Pancreas (tissue), 10 donors: ENCODE measurements around the gene SLC9A8. TPM values are rescaled to one million over a fixed set of nuclear protein-coding genes. Genes with fewer than 3 reads are reported as not detected.

ENCODE experiments used
- ATAC-seq, 4 donors: fragments of 200-7000 bp; cut with Tn5 transposase; one replicate each; pipeline versions ENCODE4 v1.8.0 to v1.9.1; 2020; ENCODE audit warnings: mild to moderate bottlenecking in 4 of 4, moderate library complexity in 4 of 4
- DNase-seq, 6 donors: peaks; one replicate each; pipeline ENCODE4 v3.0.0-alpha.2; 2020
- FAIRE-seq: peaks from 2 replicates; lab custom pipeline; 2012; peaks lifted over from hg19 to GRCh38; lab: Jason Lieb, UNC
- H3K27ac ChIP-seq, 4 donors: fragments of 200-600 bp; sonication (generic); 1 replicate in 3 of 4; 2 replicates in 1 of 4; pipeline versions ENCODE4 v1.5.0 to v1.8.0; 2020
- H3K27me3 ChIP-seq, 4 donors: fragments of 200-600 bp; one replicate each; pipeline ENCODE4 v1.8.0; 2021
- H3K36me3 ChIP-seq, 3 donors: fragments of 200-600 bp; sonication (generic) in 1 of 3; one replicate each; pipeline versions ENCODE4 v1.5.0 to v1.8.0; 2020 to 2021
- H3K4me1 ChIP-seq, 3 donors: fragments of 200-600 bp; one replicate each; pipeline ENCODE4 v1.8.0; 2021
- H3K4me3 ChIP-seq, 4 donors: fragments of 200-600 bp; sonication (generic) in 2 of 4; one replicate each; pipeline versions ENCODE4 v1.5.0 to v1.8.0; 2020 to 2021
- H3K9me3 ChIP-seq, 4 donors: fragments of 200-600 bp; one replicate each; pipeline ENCODE4 v1.8.0; 2021
- WGBS, 2 donors: extraction: QIAGEN DNeasy Blood & Tissue Kit; methylation state at CpG; one replicate each; pipeline ENCODE4 v1.1.7; 2013; 5-methylcytosine and 5-hydroxymethylcytosine counted together
- intact Hi-C, 3 donors: fragments of 100-400 bp; cut with DNase I; formaldehyde crosslinking; loops; one replicate each; pipeline versions ENCODE4 v1.11.1 to v1.14.2; 2022
- polyA plus RNA-seq, 2 donors: library from polyadenylated mRNA; stranded (reverse); fragments of 200-250 nt; gene quantifications; one replicate each; pipeline ENCODE4 v1.2.3, GENCODE V29; 2013
- total RNA-seq, 6 donors: library from RNA; stranded (reverse); fragmentation: NEBNext Ultra II Directional in 4 of 6; extraction: Animal tissue kit (Norgen Biotek cat#: 25700) in 4 of 6; gene quantifications; one replicate each; pipeline versions ENCODE4 v1.2.1 to v1.2.4, GENCODE V29; 2021 to 2023
- TF ChIP-seq, protein P1 (sequence below), 4 donors: fragments of 200-600 bp; sonication (generic) in 3 of 4; IDR thresholded peaks; one replicate each; pipeline versions ENCODE4 v1.5.0 to v1.8.0; 2021; ENCODE audit warnings: antibody characterized with exemption in 4 of 4
- donor health status: healthy with polysubstance abuse.
- donor health status: DM: no; HTN: no; CAD: no; lungs with moderate emphysema.
- donor health status: DM: no; HTN: no; CAD: no.
- donor health status: control.
- donor health status: control.
- donor health status: Bipolar disorder and iron deficiency.
- donor health status: DM: yes; HTN: yes; CAD: no.
- donor health status: DM: no; HTN: no; CAD: no.
- donor health status: DM: no; HTN: no; CAD: no.
- donor health status: DM: yes; HTN: yes; CAD: no.

SLC9A8 gene
- total and polyA plus RNA-seq, 8 donors, result 4.8 to 9.9 (median 6.8) TPM

DNA sequence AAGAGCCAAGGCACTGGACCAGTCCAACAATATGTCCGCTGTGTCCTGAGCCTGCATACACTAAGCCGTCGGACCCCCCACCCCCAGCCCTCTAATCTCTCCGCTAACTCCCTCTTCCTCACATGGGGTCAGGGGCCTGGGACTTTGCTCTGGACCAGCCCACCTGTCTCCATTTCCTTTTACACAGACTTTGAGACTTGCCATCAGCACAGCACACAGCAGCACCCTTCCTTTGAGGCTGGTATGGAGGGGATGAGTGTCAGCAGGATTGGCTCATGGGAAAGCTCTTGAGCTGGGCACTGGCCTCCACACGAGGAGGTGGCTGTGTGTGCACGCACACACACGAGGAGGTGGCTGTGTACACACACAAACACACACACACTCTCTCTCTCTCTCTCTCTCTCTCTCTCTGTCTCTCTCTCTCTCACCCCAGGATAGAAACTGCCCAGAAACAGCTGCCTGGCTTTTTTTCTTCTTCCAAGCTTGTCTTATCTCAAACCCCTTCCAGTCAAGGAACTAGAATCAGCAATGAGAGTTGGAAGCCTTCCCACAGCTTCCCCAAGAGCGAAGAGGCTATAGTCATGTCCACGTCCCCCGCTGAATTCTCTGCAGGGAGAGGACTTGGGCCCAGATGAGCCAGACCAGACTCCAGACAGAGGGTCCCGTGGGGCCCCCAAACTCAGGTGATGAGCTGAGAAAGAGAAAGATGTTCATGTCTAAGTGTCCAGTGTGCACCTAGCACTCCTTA, 18.6 kb downstream of the SLC9A8 start:
- no peak for ATAC-seq
- H3K27ac ChIP-seq, result no peak overlapping the region

DNA sequence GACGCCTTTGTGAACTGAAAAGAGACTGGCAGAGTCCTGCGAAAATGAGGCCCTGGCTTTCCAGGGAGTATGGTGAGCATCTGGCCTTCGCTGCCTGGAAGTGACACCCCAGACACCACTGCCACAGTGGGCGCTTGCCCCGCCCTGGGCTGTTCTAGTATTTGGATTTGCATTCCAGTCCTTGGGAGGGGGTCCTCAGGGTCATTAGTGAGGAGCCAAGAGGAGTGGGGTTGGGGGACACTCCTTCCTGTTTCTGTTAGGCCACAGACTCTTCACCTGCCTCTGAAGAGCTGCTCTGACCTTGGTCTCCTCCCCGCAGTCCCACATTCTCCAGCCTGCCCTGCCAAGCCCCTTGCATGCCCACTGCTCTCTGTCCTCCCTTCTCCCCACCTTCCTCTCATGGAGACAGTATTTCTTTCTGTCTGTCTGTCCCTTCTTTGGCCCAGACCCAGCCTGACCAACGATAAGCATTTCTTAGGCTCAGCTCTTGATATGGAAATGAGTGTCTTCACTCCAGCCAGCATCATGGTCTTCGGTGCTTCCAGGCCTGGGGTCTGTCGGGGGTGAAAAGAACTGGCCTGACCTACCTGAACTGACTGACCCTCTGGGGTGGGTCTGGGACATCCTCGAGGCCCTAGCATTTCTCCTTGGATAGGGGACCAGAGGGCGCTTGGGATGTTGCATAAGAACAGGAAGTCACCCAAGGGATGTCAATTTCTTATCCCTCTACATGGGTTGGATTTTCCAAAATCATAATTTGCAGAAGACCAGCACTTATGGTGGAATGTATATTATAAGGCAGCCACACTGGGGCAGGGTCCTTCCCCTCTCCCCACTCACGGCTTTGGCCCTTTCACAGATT, 19.4 kb downstream of the SLC9A8 start:
- WGBS, 2 donors, result 86 to 89% methylated on average over 12 of the region's 12 CpGs
- Histone ChIP-seq H3K27ac (no peak overlapping the region), H3K4me1 (no peaks in the 10 kb centered on the region), H3K9me3 (no peaks in the 10 kb centered on the region), H3K36me3 (peaks cover 0 to 10% (median 0%) of the 10 kb centered on the region in 3 donors), H3K27me3 (no peaks in the 10 kb centered on the region), H3K4me3 (no peak overlapping the region)
- no peak for FAIRE-seq
- intact Hi-C loops, result no loop called here
- no peak for ATAC-seq
- TF ChIP-seq, protein P1, sequence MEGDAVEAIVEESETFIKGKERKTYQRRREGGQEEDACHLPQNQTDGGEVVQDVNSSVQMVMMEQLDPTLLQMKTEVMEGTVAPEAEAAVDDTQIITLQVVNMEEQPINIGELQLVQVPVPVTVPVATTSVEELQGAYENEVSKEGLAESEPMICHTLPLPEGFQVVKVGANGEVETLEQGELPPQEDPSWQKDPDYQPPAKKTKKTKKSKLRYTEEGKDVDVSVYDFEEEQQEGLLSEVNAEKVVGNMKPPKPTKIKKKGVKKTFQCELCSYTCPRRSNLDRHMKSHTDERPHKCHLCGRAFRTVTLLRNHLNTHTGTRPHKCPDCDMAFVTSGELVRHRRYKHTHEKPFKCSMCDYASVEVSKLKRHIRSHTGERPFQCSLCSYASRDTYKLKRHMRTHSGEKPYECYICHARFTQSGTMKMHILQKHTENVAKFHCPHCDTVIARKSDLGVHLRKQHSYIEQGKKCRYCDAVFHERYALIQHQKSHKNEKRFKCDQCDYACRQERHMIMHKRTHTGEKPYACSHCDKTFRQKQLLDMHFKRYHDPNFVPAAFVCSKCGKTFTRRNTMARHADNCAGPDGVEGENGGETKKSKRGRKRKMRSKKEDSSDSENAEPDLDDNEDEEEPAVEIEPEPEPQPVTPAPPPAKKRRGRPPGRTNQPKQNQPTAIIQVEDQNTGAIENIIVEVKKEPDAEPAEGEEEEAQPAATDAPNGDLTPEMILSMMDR (IDR thresholded peaks at IDR 0.05), result no peak
- no peak for DNase-seq

More for the DNA sequence above, 18.6 kb downstream of the SLC9A8 start:
- DNase-seq, result no peak
- WGBS, 2 donors, result 81% methylated on average over 11 of the region's 11 CpGs
- Histone ChIP-seq H3K36me3 (peaks cover 0 to 15% (median 0%) of the 10 kb centered on the region in 3 donors), H3K9me3 (no peaks in the 10 kb centered on the region), H3K4me3 (no peak overlapping the region), H3K4me1 (no peaks in the 10 kb centered on the region), H3K27me3 (no peaks in the 10 kb centered on the region)
- no peak for FAIRE-seq
- intact Hi-C loops, result no loop called here
- TF ChIP-seq, protein P1 (IDR thresholded peaks at IDR 0.05), result no peak

DNA sequence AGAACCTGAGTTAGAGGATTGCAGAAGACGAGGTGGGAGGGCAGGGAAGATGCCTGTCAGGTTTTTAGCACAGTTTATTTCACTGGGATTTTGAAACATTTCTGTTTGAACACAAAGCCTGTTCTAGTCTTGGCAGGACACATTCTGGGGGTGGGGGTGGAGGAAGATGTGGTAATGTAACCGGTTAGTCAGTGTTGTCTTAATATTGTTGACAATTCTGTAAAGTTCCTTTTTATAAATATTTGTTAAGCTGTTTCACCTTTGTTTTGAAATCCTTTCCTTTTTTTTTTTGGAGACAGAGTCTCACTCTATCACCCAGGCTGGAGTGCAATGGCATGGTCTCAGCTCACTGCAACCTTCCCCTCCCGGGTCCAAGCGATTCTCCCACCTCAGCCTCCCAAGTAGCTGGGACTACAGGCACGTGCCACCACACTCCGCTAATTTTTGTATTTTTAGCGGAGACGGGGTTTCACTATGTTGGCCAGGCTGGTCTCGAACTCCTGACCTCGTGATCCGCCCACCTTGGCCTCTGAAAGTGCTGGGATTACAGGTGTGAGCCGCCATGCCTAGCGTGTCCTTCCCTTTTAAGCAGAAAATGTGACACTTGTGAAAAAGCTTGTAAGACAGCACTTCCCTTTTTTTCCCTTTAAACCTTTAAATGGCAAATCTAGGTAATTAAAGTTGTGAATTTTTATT, 20.2 kb downstream of the SLC9A8 start:
- Histone ChIP-seq H3K27ac (no peak overlapping the region), H3K36me3 (peaks cover 0 to 7% (median 0%) of the 10 kb centered on the region in 3 donors), H3K4me1 (no peaks in the 10 kb centered on the region), H3K27me3 (no peaks in the 10 kb centered on the region), H3K9me3 (no peaks in the 10 kb centered on the region), H3K4me3 (no peak overlapping the region)
- no peak for FAIRE-seq
- intact Hi-C loops, result no loop called here
- 83 to 88% methylated on average over 13 of the region's 13 CpGs for WGBS, 2 donors
- ATAC-seq, result peak in 1 of 4 donors; percentile 54
- no peak for DNase-seq
- TF ChIP-seq, protein P1 (IDR thresholded peaks at IDR 0.05), result no peak

DNA sequence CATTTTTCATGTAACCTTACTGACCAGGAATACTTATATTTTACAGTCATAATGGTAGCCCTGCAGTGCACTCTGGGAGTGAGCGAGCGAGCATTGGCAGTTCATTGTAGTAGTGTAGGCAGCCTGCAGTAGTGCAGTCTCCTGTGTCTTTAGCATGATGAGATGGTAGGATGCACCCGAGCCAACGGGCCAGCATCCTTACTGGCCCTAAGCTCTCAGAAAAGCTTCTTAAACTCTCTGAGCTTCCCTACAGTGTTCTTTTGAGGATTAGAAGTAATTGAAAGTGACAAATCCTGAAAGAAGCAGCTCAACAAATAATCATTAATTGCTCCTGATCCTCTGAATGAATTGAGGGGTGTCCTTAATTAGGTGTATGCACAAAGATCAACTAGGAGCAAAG, 20.9 kb downstream of the SLC9A8 start:
- FAIRE-seq (no peak), ATAC-seq (no peak), DNase-seq (no peak)
- peaks cover 0 to 7% (median 0%) of the 10 kb centered on the region in 3 donors for H3K36me3 ChIP-seq
- no peaks in the 10 kb centered on the region for H3K4me1 ChIP-seq
- TF ChIP-seq, protein P1 (IDR thresholded peaks at IDR 0.05), result no peak
- 94 to 97% methylated on average over 4 of the region's 4 CpGs for WGBS, 2 donors
- no peaks in the 10 kb centered on the region for H3K27me3 ChIP-seq
- no peak overlapping the region for H3K4me3 ChIP-seq
- intact Hi-C loops, result no loop called here
- no peaks in the 10 kb centered on the region for H3K9me3 ChIP-seq
- no peak overlapping the region for H3K27ac ChIP-seq
